Calu3 (cell line): Measurements from ENCODE around the gene HADHA. TPM values are rescaled to one million over a fixed set of nuclear protein-coding genes. Genes with fewer than 3 reads are reported as not detected.

Experiments
- BruUV-seq: library from RNA; stranded (reverse); fragments of 400-500 nt; replicated peaks from 2 replicates; lab custom pipeline; 2021; lab: Mats Ljungman, UMichigan
- CTCF ChIA-PET: fragments of 300-600 bp; sonication (Branson Sonifier 250); formaldehyde crosslinking; loops from one replicate; lab custom pipeline; 2022; ENCODE audit warnings: antibody characterized with exemption; lab: Charles Lee
- DNase-seq: peaks from one replicate; pipeline ENCODE4 v3.0.0; 2022
- H3K27ac Mint-ChIP-seq: one replicate; pipeline ENCODE4 v1.8.0; 2022; ENCODE audit warnings: mixed read lengths; ENCODE audit not compliant: unreplicated experiment
- H3K27me3 Mint-ChIP-seq: one replicate; pipeline ENCODE4 v1.8.0; 2022; ENCODE audit warnings: mixed read lengths; ENCODE audit not compliant: unreplicated experiment
- H3K36me3 Mint-ChIP-seq: one replicate; pipeline ENCODE4 v1.8.0; 2022; ENCODE audit warnings: mild to moderate bottlenecking, moderate library complexity, mixed read lengths; ENCODE audit not compliant: insufficient read depth, unreplicated experiment
- H3K4me1 Mint-ChIP-seq: one replicate; pipeline ENCODE4 v1.8.0; 2022; ENCODE audit warnings: mild to moderate bottlenecking, low read depth, mixed read lengths; ENCODE audit not compliant: unreplicated experiment
- H3K4me3 Mint-ChIP-seq: one replicate; pipeline ENCODE4 v1.8.0; 2022; ENCODE audit warnings: mild to moderate bottlenecking, low read depth, moderate library complexity, mixed read lengths; ENCODE audit not compliant: unreplicated experiment
- H3K9me3 Mint-ChIP-seq: one replicate; pipeline ENCODE4 v1.8.0; 2022; ENCODE audit warnings: low read depth, mixed read lengths; ENCODE audit not compliant: unreplicated experiment
- CTCF ChIP-seq: fragments of 200-600 bp; IDR thresholded peaks from one replicate; pipeline ENCODE4 v1.8.0; 2022; ENCODE audit warnings: antibody characterized with exemption; ENCODE audit not compliant: unreplicated experiment
- intact Hi-C: fragments of 100-400 bp; cut with micrococcal nuclease; formaldehyde crosslinking; loops from one replicate; pipeline ENCODE4 v1.10.0; 2022; ENCODE audit not compliant: unreplicated experiment
- total RNA-seq: library from RNA; stranded (reverse); gene quantifications from 2 replicates; pipeline ENCODE4 v1.2.3, GENCODE V29; 2022

The HADHA gene
- total RNA-seq, 1 experiment from 2014 or later: 127 TPM

GRCh38 chr2:26251893-26252292 is 7.5 kb upstream of the HADHA start:
- H3K27me3 Mint-ChIP-seq: no peaks in the 10 kb centered on the region
- TF ChIP-seq CTCF: no peak
- peaks cover 5% of the 10 kb centered on the region for H3K4me1 Mint-ChIP-seq
- intact Hi-C loops: no loop called here
- CTCF ChIA-PET: no interaction called here
- H3K36me3 Mint-ChIP-seq: peaks cover 2% of the 10 kb centered on the region
- no peak for DNase-seq
- no peak overlapping the region for H3K27ac Mint-ChIP-seq
- no peak overlapping the region for H3K4me3 Mint-ChIP-seq
- no TSS peak for BruUV-seq
- no peaks in the 10 kb centered on the region for H3K9me3 Mint-ChIP-seq

DNA sequence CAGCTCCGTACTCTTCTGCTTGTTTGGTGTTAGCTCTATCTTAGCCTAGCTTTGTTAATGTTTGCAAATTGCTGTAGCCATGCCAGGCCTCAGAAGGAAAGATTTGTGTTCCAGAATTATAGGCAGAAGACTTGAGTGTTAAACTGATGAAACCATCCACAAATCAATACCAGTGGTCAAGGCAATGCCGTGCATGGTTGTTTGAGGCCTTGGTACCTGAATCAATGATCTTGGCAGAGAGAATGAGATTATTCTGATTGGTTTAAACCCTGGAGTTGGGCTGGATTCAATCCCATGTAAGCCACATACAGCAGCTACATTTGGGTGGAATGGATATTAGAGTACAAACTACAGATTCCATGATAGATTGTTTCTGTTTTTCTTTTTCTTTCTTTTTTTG is 5.2 kb upstream of the HADHA start:
- BruUV-seq: no TSS peak
- intact Hi-C loops: no loop called here
- Mint-ChIP-seq H3K4me3 (no peak overlapping the region), H3K4me1 (peaks cover 13% of the 10 kb centered on the region), H3K27ac (no peak overlapping the region), H3K9me3 (no peaks in the 10 kb centered on the region), H3K27me3 (no peaks in the 10 kb centered on the region), H3K36me3 (peaks cover 20% of the 10 kb centered on the region)
- no peak for TF ChIP-seq CTCF
- DNase-seq: no peak
- CTCF ChIA-PET: no interaction called here

DNA sequence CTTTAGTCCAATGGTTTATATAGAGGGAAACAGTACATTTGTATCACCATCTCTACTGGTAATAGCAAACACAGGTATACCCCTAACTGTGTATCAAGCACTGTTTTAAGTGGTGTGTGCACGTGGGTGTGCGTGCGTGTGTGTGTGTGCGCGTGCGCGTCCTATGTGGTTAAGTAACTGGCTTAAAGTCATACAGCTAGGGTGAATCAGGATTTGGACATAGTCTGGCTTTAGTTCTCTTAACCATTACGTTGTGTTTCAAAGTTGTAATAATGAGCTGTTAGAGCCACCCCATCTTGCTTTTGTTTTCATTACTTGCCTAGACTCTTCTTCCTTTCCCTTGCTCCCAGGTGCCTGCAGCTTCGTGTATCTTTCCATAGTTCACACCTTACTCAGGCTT is 2.4 kb upstream of the HADHA start:
- Mint-ChIP-seq H3K4me3 (peak overlapping the region; percentile 98), H3K36me3 (peaks cover 41% of the 10 kb centered on the region), H3K4me1 (peaks cover 13% of the 10 kb centered on the region), H3K27me3 (no peaks in the 10 kb centered on the region), H3K9me3 (no peaks in the 10 kb centered on the region), H3K27ac (no peak overlapping the region)
- no peak for TF ChIP-seq CTCF
- BruUV-seq: no TSS peak
- no peak for DNase-seq
- intact Hi-C loops: no loop called here
- CTCF ChIA-PET: interaction anchor here (0.6 kb wide), 1 partner anchor 41 kb away, joined by 4 read pairs; no protein-coding TSS in a partner anchor

GRCh38 chr2:26245810-26246209 is 1.4 kb upstream of the HADHA start:
- H3K4me3 Mint-ChIP-seq: peak overlapping the region; percentile 98
- TF ChIP-seq CTCF: no peak
- no TSS peak for BruUV-seq
- H3K36me3 Mint-ChIP-seq: peaks cover 41% of the 10 kb centered on the region
- CTCF ChIA-PET: interaction anchor here (1.1 to 1.2 kb wide), 2 partner anchors 10 to 100 kb away, joined by 3 read pairs; no protein-coding TSS in a partner anchor
- H3K27ac Mint-ChIP-seq: peak overlapping the region; percentile 95
- intact Hi-C loops: no loop called here
- H3K27me3 Mint-ChIP-seq: no peaks in the 10 kb centered on the region
- DNase-seq: no peak
- H3K9me3 Mint-ChIP-seq: no peaks in the 10 kb centered on the region
- H3K4me1 Mint-ChIP-seq: peaks cover 16% of the 10 kb centered on the region
